HEK293 (cell line): ENCODE measurements around the gene ZMYM2.

ENCODE experiments used
- GLIS1 ChIP-seq: fragments of 450-650 bp; formaldehyde crosslinking; IDR thresholded peaks from 2 replicates; pipeline ENCODE4 v1.5.1; 2016; ENCODE audit warnings: missing biosample characterization, missing genetic modification characterization
- HOXD13 ChIP-seq: sonication (generic); formaldehyde crosslinking; IDR thresholded peaks from 2 replicates; pipeline ENCODE4 v1.8.0; 2022; ENCODE audit warnings: missing genetic modification reagents, borderline replicate concordance
- KLF16 ChIP-seq: fragments of 450-650 bp; formaldehyde crosslinking; IDR thresholded peaks from 2 replicates; pipeline ENCODE4 v1.5.1; 2017; ENCODE audit warnings: missing biosample characterization, missing genetic modification characterization
- REPIN1 ChIP-seq: fragments of 450-650 bp; formaldehyde crosslinking; IDR thresholded peaks from 2 replicates; pipeline ENCODE4 v1.5.1; 2017; ENCODE audit warnings: missing biosample characterization, missing genetic modification characterization, low read depth
- ZBTB20 ChIP-seq: fragments of 450-650 bp; formaldehyde crosslinking; IDR thresholded peaks from 2 replicates; pipeline ENCODE4 v1.5.1; 2016; ENCODE audit warnings: missing biosample characterization, missing genetic modification characterization
- ZBTB8A ChIP-seq: fragments of 450-650 bp; formaldehyde crosslinking; IDR thresholded peaks from 2 replicates; pipeline ENCODE4 v1.5.1; 2016; ENCODE audit warnings: missing biosample characterization, missing genetic modification characterization
- ZFHX2 ChIP-seq: fragments of 450-650 bp; formaldehyde crosslinking; conservative IDR thresholded peaks from 2 replicates; pipeline ENCODE4 v1.5.1; 2016; ENCODE audit warnings: missing biosample characterization, missing genetic modification characterization
- ZNF112 ChIP-seq: fragments of 450-650 bp; formaldehyde crosslinking; IDR thresholded peaks from 2 replicates; pipeline ENCODE4 v1.5.0; 2017; ENCODE audit warnings: missing biosample characterization, missing genetic modification characterization
- ZNF114 ChIP-seq: fragments of 450-650 bp; formaldehyde crosslinking; IDR thresholded peaks from 2 replicates; pipeline ENCODE4 v1.5.0; 2017; ENCODE audit warnings: missing biosample characterization, missing genetic modification characterization
- ZNF155 ChIP-seq: fragments of 450-650 bp; formaldehyde crosslinking; IDR thresholded peaks from 2 replicates; pipeline ENCODE4 v1.5.1; 2016; ENCODE audit warnings: missing biosample characterization, missing genetic modification characterization
- ZNF169 ChIP-seq: fragments of 450-650 bp; formaldehyde crosslinking; IDR thresholded peaks from 2 replicates; pipeline ENCODE4 v1.5.1; 2016; ENCODE audit warnings: missing biosample characterization, missing genetic modification characterization
- ZNF248 ChIP-seq: fragments of 450-650 bp; formaldehyde crosslinking; IDR thresholded peaks from 2 replicates; pipeline ENCODE4 v1.5.1; 2017; ENCODE audit warnings: missing biosample characterization, missing genetic modification characterization
- ZNF423 ChIP-seq: fragments of 450-650 bp; formaldehyde crosslinking; IDR thresholded peaks from 2 replicates; pipeline ENCODE4 v1.5.1; 2016; ENCODE audit warnings: missing biosample characterization, missing genetic modification characterization
- ZNF837 ChIP-seq: fragments of 450-650 bp; formaldehyde crosslinking; IDR thresholded peaks from 2 replicates; pipeline ENCODE4 v1.5.1; 2016; ENCODE audit warnings: missing biosample characterization, missing genetic modification characterization
- TF ChIP-seq, protein P1 (sequence below): fragments of 450-650 bp; formaldehyde crosslinking; IDR thresholded peaks from 2 replicates; pipeline ENCODE4 v1.5.1; 2016; ENCODE audit warnings: missing biosample characterization, missing genetic modification characterization, borderline replicate concordance
- TF ChIP-seq, protein P2 (sequence below): fragments of 450-650 bp; formaldehyde crosslinking; IDR thresholded peaks from 2 replicates; pipeline ENCODE4 v1.5.1; 2016; ENCODE audit warnings: missing biosample characterization, missing genetic modification characterization
- TF ChIP-seq, protein P3 (sequence below): fragments of 450-650 bp; formaldehyde crosslinking; IDR thresholded peaks from 2 replicates; pipeline ENCODE4 v1.5.1; 2016; ENCODE audit warnings: missing biosample characterization, missing genetic modification characterization
- TF ChIP-seq, protein P4 (sequence below): fragments of 450-650 bp; formaldehyde crosslinking; IDR thresholded peaks from 2 replicates; pipeline ENCODE4; 2016; ENCODE audit warnings: missing biosample characterization, missing genetic modification characterization
- TF ChIP-seq, protein P5 (sequence below): fragments of 450-650 bp; formaldehyde crosslinking; IDR thresholded peaks from 2 replicates; pipeline ENCODE4 v1.5.1; 2016; ENCODE audit warnings: missing biosample characterization, missing genetic modification characterization
- TF ChIP-seq, protein P6 (sequence below): fragments of 450-650 bp; formaldehyde crosslinking; IDR thresholded peaks from 2 replicates; pipeline ENCODE4 v1.5.1; 2017; ENCODE audit warnings: missing biosample characterization, missing genetic modification characterization
- TF ChIP-seq, protein P7 (sequence below): fragments of 450-650 bp; IDR thresholded peaks from 2 replicates; pipeline ENCODE4 v1.5.1; 2018; ENCODE audit warnings: missing biosample characterization, missing genetic modification characterization
- TF ChIP-seq, protein P8 (sequence below): fragments of 450-650 bp; formaldehyde crosslinking; IDR thresholded peaks from 2 replicates; pipeline ENCODE4 v1.5.1; 2016; ENCODE audit warnings: missing biosample characterization, missing genetic modification characterization, borderline replicate concordance
- TF ChIP-seq, protein P9 (sequence below): fragments of 450-650 bp; formaldehyde crosslinking; IDR thresholded peaks from 2 replicates; pipeline ENCODE4 v1.5.1; 2017; ENCODE audit warnings: missing biosample characterization, missing genetic modification characterization

ZMYM2 gene

DNA sequence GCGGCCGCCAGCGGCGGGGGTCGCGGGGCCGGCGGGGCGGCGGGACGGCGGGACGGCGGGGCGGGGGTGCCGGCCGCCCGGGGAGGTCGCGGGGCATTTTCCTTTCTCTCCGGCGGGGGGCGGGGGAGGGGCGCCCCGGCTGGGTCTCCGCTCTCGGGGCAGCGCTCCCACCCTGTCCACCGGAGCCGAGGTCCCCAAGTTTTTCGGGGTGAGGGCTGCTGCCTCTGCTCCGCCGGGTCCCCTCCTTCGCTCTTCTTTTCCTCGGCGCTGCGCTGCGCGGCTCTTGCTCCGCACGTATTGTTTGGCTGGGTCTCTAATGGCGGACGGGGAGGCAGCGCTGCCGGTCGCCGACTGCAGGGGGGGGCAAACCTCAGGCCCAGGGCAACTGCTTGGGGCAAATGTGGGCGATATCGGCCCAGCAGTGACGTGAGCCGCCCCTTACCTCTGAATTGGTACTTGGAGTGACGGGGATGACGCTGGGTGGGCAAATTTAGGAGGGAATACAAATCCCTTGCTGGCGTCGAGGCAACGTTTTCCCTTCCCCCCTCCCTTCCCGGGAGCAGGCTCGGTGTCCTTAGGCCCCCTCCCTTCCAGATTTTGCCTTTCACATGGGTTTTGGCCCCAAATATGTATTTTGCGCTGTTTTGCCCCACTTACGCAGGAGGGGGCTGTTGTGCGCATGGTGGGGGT lies 759 bp downstream of the ZMYM2 start (continued):
- no peak for TF ChIP-seq ZNF837 (tag by site-specific recombination)
- TF ChIP-seq, protein P1, sequence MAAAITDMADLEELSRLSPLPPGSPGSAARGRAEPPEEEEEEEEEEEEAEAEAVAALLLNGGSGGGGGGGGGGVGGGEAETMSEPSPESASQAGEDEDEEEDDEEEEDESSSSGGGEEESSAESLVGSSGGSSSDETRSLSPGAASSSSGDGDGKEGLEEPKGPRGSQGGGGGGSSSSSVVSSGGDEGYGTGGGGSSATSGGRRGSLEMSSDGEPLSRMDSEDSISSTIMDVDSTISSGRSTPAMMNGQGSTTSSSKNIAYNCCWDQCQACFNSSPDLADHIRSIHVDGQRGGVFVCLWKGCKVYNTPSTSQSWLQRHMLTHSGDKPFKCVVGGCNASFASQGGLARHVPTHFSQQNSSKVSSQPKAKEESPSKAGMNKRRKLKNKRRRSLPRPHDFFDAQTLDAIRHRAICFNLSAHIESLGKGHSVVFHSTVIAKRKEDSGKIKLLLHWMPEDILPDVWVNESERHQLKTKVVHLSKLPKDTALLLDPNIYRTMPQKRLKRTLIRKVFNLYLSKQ, result no peak
- peak; percentile 16; the same call in 1 of the 2 replicates for TF ChIP-seq ZNF423
- TF ChIP-seq, protein P2, sequence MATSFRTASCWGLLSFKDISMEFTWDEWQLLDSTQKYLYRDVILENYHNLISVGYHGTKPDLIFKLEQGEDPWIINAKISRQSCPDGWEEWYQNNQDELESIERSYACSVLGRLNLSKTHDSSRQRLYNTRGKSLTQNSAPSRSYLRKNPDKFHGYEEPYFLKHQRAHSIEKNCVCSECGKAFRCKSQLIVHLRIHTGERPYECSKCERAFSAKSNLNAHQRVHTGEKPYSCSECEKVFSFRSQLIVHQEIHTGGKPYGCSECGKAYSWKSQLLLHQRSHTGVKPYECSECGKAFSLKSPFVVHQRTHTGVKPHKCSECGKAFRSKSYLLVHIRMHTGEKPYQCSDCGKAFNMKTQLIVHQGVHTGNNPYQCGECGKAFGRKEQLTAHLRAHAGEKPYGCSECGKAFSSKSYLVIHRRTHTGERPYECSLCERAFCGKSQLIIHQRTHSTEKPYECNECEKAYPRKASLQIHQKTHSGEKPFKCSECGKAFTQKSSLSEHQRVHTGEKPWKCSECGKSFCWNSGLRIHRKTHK, result no peak
- TF ChIP-seq ZNF248, result no peak
- TF ChIP-seq REPIN1, result no peak
- TF ChIP-seq ZNF114 (tag by site-specific recombination), result no peak
- peak; percentile 56 for TF ChIP-seq GLIS1 (tag by site-specific recombination)
- TF ChIP-seq, protein P3, sequence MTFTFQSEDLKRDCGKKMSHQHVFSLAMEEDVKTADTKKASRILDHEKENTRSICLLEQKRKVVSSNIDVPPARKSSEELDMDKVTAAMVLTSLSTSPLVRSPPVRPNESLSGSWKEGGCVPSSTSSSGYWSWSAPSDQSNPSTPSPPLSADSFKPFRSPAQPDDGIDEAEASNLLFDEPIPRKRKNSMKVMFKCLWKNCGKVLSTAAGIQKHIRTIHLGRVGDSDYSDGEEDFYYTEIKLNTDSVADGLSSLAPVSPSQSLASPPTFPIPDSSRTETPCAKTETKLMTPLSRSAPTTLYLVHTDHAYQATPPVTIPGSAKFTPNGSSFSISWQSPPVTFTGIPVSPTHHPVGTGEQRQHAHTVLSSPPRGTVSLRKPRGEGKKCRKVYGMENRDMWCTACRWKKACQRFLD (tag by site-specific recombination), result no peak
- TF ChIP-seq ZFHX2, result no peak; the same call in 1 of the 2 replicates
- TF ChIP-seq ZNF112, result no peak
- TF ChIP-seq, protein P4, sequence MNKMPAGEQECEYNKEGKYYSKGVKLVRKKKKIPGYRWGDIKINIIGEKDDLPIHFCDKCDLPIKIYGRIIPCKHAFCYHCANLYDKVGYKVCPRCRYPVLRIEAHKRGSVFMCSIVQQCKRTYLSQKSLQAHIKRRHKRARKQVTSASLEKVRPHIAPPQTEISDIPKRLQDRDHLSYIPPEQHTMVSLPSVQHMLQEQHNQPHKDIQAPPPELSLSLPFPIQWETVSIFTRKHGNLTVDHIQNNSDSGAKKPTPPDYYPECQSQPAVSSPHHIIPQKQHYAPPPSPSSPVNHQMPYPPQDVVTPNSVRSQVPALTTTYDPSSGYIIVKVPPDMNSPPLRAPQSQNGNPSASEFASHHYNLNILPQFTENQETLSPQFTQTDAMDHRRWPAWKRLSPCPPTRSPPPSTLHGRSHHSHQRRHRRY, result no peak
- no peak for TF ChIP-seq HOXD13 (CRISPR knock-in tag)
- TF ChIP-seq, protein P5, sequence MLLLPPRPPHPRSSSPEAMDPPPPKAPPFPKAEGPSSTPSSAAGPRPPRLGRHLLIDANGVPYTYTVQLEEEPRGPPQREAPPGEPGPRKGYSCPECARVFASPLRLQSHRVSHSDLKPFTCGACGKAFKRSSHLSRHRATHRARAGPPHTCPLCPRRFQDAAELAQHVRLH, result no peak
- TF ChIP-seq, protein P6, sequence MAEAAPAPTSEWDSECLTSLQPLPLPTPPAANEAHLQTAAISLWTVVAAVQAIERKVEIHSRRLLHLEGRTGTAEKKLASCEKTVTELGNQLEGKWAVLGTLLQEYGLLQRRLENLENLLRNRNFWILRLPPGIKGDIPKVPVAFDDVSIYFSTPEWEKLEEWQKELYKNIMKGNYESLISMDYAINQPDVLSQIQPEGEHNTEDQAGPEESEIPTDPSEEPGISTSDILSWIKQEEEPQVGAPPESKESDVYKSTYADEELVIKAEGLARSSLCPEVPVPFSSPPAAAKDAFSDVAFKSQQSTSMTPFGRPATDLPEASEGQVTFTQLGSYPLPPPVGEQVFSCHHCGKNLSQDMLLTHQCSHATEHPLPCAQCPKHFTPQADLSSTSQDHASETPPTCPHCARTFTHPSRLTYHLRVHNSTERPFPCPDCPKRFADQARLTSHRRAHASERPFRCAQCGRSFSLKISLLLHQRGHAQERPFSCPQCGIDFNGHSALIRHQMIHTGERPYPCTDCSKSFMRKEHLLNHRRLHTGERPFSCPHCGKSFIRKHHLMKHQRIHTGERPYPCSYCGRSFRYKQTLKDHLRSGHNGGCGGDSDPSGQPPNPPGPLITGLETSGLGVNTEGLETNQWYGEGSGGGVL (tag by site-specific recombination), result peak; percentile 58; the same call in 1 of the 2 replicates
- TF ChIP-seq KLF16 (tag by site-specific recombination), result peak; percentile 41; the same call in 1 of the 2 replicates
- TF ChIP-seq, protein P7, sequence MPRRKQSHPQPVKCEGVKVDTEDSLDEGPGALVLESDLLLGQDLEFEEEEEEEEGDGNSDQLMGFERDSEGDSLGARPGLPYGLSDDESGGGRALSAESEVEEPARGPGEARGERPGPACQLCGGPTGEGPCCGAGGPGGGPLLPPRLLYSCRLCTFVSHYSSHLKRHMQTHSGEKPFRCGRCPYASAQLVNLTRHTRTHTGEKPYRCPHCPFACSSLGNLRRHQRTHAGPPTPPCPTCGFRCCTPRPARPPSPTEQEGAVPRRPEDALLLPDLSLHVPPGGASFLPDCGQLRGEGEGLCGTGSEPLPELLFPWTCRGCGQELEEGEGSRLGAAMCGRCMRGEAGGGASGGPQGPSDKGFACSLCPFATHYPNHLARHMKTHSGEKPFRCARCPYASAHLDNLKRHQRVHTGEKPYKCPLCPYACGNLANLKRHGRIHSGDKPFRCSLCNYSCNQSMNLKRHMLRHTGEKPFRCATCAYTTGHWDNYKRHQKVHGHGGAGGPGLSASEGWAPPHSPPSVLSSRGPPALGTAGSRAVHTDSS (tag by site-specific recombination), result no peak
- TF ChIP-seq ZBTB20 (tag by site-specific recombination), result peak; percentile 72
- TF ChIP-seq, protein P8, sequence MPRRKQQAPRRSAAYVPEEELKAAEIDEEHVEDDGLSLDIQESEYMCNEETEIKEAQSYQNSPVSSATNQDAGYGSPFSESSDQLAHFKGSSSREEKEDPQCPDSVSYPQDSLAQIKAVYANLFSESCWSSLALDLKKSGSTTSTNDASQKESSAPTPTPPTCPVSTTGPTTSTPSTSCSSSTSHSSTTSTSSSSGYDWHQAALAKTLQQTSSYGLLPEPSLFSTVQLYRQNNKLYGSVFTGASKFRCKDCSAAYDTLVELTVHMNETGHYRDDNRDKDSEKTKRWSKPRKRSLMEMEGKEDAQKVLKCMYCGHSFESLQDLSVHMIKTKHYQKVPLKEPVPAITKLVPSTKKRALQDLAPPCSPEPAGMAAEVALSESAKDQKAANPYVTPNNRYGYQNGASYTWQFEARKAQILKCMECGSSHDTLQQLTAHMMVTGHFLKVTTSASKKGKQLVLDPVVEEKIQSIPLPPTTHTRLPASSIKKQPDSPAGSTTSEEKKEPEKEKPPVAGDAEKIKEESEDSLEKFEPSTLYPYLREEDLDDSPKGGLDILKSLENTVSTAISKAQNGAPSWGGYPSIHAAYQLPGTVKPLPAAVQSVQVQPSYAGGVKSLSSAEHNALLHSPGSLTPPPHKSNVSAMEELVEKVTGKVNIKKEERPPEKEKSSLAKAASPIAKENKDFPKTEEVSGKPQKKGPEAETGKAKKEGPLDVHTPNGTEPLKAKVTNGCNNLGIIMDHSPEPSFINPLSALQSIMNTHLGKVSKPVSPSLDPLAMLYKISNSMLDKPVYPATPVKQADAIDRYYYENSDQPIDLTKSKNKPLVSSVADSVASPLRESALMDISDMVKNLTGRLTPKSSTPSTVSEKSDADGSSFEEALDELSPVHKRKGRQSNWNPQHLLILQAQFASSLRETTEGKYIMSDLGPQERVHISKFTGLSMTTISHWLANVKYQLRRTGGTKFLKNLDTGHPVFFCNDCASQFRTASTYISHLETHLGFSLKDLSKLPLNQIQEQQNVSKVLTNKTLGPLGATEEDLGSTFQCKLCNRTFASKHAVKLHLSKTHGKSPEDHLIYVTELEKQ, result no peak
- TF ChIP-seq ZBTB8A (tag by site-specific recombination), result peak; percentile 34; the same call in 1 of the 2 replicates
- no peak for TF ChIP-seq ZNF155
- TF ChIP-seq, protein P9, sequence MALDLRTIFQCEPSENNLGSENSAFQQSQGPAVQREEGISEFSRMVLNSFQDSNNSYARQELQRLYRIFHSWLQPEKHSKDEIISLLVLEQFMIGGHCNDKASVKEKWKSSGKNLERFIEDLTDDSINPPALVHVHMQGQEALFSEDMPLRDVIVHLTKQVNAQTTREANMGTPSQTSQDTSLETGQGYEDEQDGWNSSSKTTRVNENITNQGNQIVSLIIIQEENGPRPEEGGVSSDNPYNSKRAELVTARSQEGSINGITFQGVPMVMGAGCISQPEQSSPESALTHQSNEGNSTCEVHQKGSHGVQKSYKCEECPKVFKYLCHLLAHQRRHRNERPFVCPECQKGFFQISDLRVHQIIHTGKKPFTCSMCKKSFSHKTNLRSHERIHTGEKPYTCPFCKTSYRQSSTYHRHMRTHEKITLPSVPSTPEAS (tag by site-specific recombination), result no peak
- TF ChIP-seq ZNF169 (tag by site-specific recombination), result no peak
